ENCODE data around the gene ZBTB9. TPM values are rescaled to one million over a fixed set of nuclear protein-coding genes. Genes with fewer than 3 reads are reported as not detected.

ZBTB9 gene, protein sequence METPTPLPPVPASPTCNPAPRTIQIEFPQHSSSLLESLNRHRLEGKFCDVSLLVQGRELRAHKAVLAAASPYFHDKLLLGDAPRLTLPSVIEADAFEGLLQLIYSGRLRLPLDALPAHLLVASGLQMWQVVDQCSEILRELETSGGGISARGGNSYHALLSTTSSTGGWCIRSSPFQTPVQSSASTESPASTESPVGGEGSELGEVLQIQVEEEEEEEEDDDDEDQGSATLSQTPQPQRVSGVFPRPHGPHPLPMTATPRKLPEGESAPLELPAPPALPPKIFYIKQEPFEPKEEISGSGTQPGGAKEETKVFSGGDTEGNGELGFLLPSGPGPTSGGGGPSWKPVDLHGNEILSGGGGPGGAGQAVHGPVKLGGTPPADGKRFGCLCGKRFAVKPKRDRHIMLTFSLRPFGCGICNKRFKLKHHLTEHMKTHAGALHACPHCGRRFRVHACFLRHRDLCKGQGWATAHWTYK
- total RNA-seq = 1 to 10 TPM; 1.9 to 5.1 (median 3.6) TPM

- Histone ChIP-seq H3K36me3 (no peaks in the 10 kb centered on the region), H3K4me3 (peak within 1 kb of the TSS; percentile 64 to 88 (median 70)), H3K4me1 (peaks cover 0 to 6% of the 10 kb centered on the region in 2 donors), H3K9me3 (no peaks in the 10 kb centered on the region), H3K27me3 (no peaks in the 10 kb centered on the region), H3K27ac (peak within 1 kb of the TSS; percentile 73 to 78)
- intact Hi-C loops (cut with DNase I; ENCODE audit: low total_unique reads) = no loop called here
- TF ChIP-seq POLR2A (IDR thresholded peaks at IDR 0.05) (peak; percentile 34), CTCF (IDR thresholded peaks at IDR 0.05) (no peak), POLR2AphosphoS5 (IDR thresholded peaks at IDR 0.05) (peak; percentile 74 to 79 (median 78))
- peak; percentile 96 to 98 for DNase-seq (ENCODE audit: low spot score in 2 of 2)
Observed at GRCh38 chr6:33454009-33454946, at the start of gene ZBTB9. Gene ZBTB9 (plus strand): TSS chr6:33454576. CDS start chr6:33455101, 525 bp downstream.

DNA sequence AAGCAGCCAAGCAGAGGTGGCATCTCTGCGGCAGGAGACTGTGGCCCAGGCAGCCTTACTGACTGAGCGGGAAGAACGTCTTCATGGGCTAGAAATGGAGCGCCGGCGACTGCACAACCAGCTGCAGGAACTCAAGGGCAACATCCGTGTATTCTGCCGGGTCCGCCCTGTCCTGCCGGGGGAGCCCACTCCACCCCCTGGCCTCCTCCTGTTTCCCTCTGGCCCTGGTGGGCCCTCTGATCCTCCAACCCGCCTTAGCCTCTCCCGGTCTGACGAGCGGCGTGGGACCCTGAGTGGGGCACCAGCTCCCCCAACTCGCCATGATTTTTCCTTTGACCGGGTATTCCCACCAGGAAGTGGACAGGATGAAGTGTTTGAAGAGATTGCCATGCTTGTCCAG lies 49.5 kb upstream of the ZBTB9 start:
- Histone ChIP-seq H3K9me3 (no peaks in the 10 kb centered on the region), H3K27me3 (no peaks in the 10 kb centered on the region), H3K4me3 (no peak overlapping the region), H3K4me1 (no peaks in the 10 kb centered on the region), H3K27ac (no peak overlapping the region), H3K36me3 (no peaks in the 10 kb centered on the region)
- DNase-seq (ENCODE audit: low spot score in 2 of 2) = no peak
- intact Hi-C loops (cut with DNase I; ENCODE audit: low total_unique reads) = no loop called here
- TF ChIP-seq CTCF (IDR thresholded peaks at IDR 0.05) = no peak
- TF ChIP-seq POLR2A (IDR thresholded peaks at IDR 0.05) = no peak
- no peak for TF ChIP-seq POLR2AphosphoS5 (IDR thresholded peaks at IDR 0.05)

DNA sequence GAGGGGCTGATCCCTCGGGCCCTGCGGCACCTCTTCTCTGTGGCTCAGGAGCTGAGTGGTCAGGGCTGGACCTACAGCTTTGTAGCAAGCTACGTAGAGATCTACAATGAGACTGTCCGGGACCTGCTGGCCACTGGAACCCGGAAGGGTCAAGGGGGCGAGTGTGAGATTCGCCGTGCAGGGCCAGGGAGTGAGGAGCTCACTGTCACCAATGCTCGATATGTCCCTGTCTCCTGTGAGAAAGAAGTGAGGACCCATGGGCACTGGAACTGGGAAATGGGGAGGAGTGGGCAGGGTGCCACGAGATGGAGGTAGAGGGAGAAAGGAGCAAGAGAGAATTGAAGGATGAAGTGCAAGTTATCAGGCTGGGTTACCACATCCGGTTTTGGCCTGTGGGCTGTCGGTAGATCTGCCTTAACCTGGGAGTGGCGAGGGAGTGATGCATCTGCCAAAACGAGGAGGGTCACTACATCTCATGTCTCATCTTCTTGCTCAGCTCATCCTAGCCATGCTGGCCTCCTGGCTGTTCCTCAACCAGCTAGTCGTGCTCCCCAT lies 48.9 kb upstream of the ZBTB9 start:
- H3K27me3 ChIP-seq = no peaks in the 10 kb centered on the region
- intact Hi-C loops (cut with DNase I; ENCODE audit: low total_unique reads) = no loop called here
- TF ChIP-seq POLR2AphosphoS5 (IDR thresholded peaks at IDR 0.05) (no peak), POLR2A (IDR thresholded peaks at IDR 0.05) (no peak), CTCF (IDR thresholded peaks at IDR 0.05) (no peak)
- H3K4me1 ChIP-seq = no peaks in the 10 kb centered on the region
- no peak overlapping the region for H3K4me3 ChIP-seq
- H3K9me3 ChIP-seq = no peaks in the 10 kb centered on the region
- DNase-seq (ENCODE audit: low spot score in 2 of 2) = no peak
- no peak overlapping the region for H3K27ac ChIP-seq
- H3K36me3 ChIP-seq = no peaks in the 10 kb centered on the region

DNA sequence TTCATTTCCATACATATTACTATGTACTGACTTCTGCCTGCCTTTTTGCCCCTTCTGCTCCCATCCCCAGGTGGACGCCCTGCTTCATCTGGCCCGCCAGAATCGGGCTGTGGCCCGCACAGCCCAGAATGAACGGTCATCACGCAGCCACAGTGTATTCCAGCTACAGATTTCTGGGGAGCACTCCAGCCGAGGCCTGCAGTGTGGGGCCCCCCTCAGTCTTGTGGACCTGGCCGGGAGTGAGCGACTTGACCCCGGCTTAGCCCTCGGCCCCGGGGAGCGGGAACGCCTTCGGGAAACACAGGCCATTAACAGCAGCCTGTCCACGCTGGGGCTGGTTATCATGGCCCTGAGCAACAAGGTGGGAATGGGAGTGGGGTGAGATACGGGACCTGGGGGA lies 48.2 kb upstream of the ZBTB9 start:
- TF ChIP-seq POLR2AphosphoS5 (IDR thresholded peaks at IDR 0.05) (no peak), CTCF (IDR thresholded peaks at IDR 0.05) (no peak), POLR2A (IDR thresholded peaks at IDR 0.05) (no peak)
- no peak overlapping the region for H3K4me3 ChIP-seq
- H3K27ac ChIP-seq = no peak overlapping the region
- H3K36me3 ChIP-seq = no peaks in the 10 kb centered on the region
- H3K9me3 ChIP-seq = no peaks in the 10 kb centered on the region
- no peaks in the 10 kb centered on the region for H3K4me1 ChIP-seq
- no peak for DNase-seq (ENCODE audit: low spot score in 2 of 2)
- no peaks in the 10 kb centered on the region for H3K27me3 ChIP-seq
- intact Hi-C loops (cut with DNase I; ENCODE audit: low total_unique reads) = no loop called here
